Hippocampal formation (tissue), 2 donors: ENCODE measurements around the gene SCARF2.
"Not testable (repeated sequence)": the region's sequence is repeated elsewhere in the genome, so short reads cannot be mapped to it uniquely, and the experiment has no call there.

Experiments used
- DNase-seq, 2 donors: peaks; one replicate each; lab custom pipeline; 2025; lab: John Stamatoyannopoulos, UW

The SCARF2 gene

GRCh38 chr22:20409385-20409784, 28.2 kb downstream of the SCARF2 start:
- not testable (repeated sequence) for DNase-seq

- DNase-seq: no peak
Observed at GRCh38 chr22:20408891-20409290, 28.7 kb downstream of the SCARF2 start.

GRCh38 chr22:20407829-20408228, 29.8 kb downstream of the SCARF2 start:
- DNase-seq: no peak

GRCh38 chr22:20406686-20407408, 30.8 kb downstream of the SCARF2 start:
- no peak for DNase-seq

GRCh38 chr22:20405931-20406685, 31.5 kb downstream of the SCARF2 start:
- DNase-seq: no peak

GRCh38 chr22:20405291-20405930, 32.2 kb downstream of the SCARF2 start:
- no peak for DNase-seq

GRCh38 chr22:20404881-20405280, 32.7 kb downstream of the SCARF2 start:
- no peak for DNase-seq

- DNase-seq: no peak
Observed at GRCh38 chr22:20403779-20404140, 33.9 kb downstream of the SCARF2 start.

GRCh38 chr22:20402960-20403778, 34.5 kb downstream of the SCARF2 start:
- no peak for DNase-seq

- no peak for DNase-seq
Observed at GRCh38 chr22:20401376-20402014, 36.1 kb downstream of the SCARF2 start.

- no peak for DNase-seq
Observed at GRCh38 chr22:20400606-20401375, 36.8 kb downstream of the SCARF2 start.

- no peak for DNase-seq
Observed at GRCh38 chr22:20399866-20400605, 37.6 kb downstream of the SCARF2 start.

GRCh38 chr22:20398420-20398819, 39.2 kb downstream of the SCARF2 start:
- DNase-seq: no peak

- no peak for DNase-seq
Observed at GRCh38 chr22:20397498-20397897, 40.1 kb downstream of the SCARF2 start.

GRCh38 chr22:20396639-20397038, 41.0 kb downstream of the SCARF2 start:
- no peak for DNase-seq

GRCh38 chr22:20395907-20396287, 41.7 kb downstream of the SCARF2 start:
- DNase-seq: no peak

GRCh38 chr22:20395181-20395906, 42.3 kb downstream of the SCARF2 start:
- DNase-seq: no peak

- peak; percentile 85 to 88 for DNase-seq
Observed at GRCh38 chr22:20393705-20394476, 43.7 kb downstream of the SCARF2 start, which contains the start of gene ZNF74. ZNF74 (plus strand) TSS chr22:20394151; CDS start chr22:20394629, 478 bp downstream.
